Measurements from ENCODE around the gene PIGC.
"Not testable (repeated sequence)": the region's sequence is repeated elsewhere in the genome, so short reads cannot be mapped to it uniquely, and the experiment has no call there.

DNA sequence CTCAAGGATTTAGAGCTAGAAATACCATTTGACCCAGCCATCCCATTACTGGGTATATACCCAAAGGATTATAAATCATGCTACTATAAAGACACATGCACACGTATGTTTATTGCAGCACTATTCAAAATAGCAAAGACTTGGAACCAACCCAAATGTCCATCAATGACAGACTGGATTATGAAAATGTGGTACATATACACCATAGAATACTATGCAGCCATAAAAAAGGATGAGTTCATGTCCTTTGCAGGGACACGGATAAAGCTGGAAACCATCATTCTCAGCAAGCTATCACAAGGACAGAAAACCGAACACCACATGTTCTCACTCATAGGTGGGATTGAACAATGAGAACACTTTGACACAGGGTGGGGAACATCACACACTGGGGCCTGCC, 6.7 kb downstream of the PIGC start:
- TF ChIP-seq, protein P1, sequence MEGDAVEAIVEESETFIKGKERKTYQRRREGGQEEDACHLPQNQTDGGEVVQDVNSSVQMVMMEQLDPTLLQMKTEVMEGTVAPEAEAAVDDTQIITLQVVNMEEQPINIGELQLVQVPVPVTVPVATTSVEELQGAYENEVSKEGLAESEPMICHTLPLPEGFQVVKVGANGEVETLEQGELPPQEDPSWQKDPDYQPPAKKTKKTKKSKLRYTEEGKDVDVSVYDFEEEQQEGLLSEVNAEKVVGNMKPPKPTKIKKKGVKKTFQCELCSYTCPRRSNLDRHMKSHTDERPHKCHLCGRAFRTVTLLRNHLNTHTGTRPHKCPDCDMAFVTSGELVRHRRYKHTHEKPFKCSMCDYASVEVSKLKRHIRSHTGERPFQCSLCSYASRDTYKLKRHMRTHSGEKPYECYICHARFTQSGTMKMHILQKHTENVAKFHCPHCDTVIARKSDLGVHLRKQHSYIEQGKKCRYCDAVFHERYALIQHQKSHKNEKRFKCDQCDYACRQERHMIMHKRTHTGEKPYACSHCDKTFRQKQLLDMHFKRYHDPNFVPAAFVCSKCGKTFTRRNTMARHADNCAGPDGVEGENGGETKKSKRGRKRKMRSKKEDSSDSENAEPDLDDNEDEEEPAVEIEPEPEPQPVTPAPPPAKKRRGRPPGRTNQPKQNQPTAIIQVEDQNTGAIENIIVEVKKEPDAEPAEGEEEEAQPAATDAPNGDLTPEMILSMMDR (IDR thresholded peaks at IDR 0.05): not testable (repeated sequence)
- not testable (repeated sequence) for TF ChIP-seq POLR2A (IDR thresholded peaks at IDR 0.05)

Measured in tibial nerve (tissue), 3 donors.